ENCODE results near the gene CYFIP1. TPM values are rescaled to one million over a fixed set of nuclear protein-coding genes. Genes with fewer than 3 reads are reported as not detected.

The CYFIP1 gene
- total and polyA plus RNA-seq, 2 donors (not counting 1 experiment from before 2014, with no cell fraction given), result 59.4 to 102 TPM

GRCh38 chr15:22907161-22907950 lies 72.8 kb downstream of the CYFIP1 start:
- Histone ChIP-seq H3K79me2 (ENCODE audit: control insufficient read depth, insufficient read depth, low read length) (no peaks in the 10 kb centered on the region), H2AFZ (ENCODE audit: low read length) (no peak overlapping the region), H3K9ac (ENCODE audit: insufficient read depth, low read length) (no peak overlapping the region), H3K4me1 (ENCODE audit: control insufficient read depth, extremely low read depth, insufficient read depth, low read length) (no peaks in the 10 kb centered on the region), H3K4me2 (ENCODE audit: extremely low read depth, insufficient read depth, low read length) (no peak overlapping the region), H3K27ac (ENCODE audit: insufficient read depth, low read length) (no peak overlapping the region), H3K36me3 (ENCODE audit: control insufficient read depth, insufficient read depth, low read length) (peaks cover 25% of the 10 kb centered on the region), H3K9me3 (ENCODE audit: control insufficient read depth, insufficient read depth, low read depth, low read length) (no peaks in the 10 kb centered on the region), H3K27me3 (ENCODE audit: control insufficient read depth, insufficient read depth, low read length) (no peaks in the 10 kb centered on the region), H4K20me1 (ENCODE audit: control insufficient read depth, extremely low read depth, insufficient read depth, low read length) (no peaks in the 10 kb centered on the region), H3K4me3 (replicated peaks in 1 of 4; ENCODE audit: control extremely low read depth in 1 of 4, insufficient read depth in 1 of 4, low read depth in 3 of 4, low read length in 4 of 4) (no peak overlapping the region)
- TF ChIP-seq, protein P1, sequence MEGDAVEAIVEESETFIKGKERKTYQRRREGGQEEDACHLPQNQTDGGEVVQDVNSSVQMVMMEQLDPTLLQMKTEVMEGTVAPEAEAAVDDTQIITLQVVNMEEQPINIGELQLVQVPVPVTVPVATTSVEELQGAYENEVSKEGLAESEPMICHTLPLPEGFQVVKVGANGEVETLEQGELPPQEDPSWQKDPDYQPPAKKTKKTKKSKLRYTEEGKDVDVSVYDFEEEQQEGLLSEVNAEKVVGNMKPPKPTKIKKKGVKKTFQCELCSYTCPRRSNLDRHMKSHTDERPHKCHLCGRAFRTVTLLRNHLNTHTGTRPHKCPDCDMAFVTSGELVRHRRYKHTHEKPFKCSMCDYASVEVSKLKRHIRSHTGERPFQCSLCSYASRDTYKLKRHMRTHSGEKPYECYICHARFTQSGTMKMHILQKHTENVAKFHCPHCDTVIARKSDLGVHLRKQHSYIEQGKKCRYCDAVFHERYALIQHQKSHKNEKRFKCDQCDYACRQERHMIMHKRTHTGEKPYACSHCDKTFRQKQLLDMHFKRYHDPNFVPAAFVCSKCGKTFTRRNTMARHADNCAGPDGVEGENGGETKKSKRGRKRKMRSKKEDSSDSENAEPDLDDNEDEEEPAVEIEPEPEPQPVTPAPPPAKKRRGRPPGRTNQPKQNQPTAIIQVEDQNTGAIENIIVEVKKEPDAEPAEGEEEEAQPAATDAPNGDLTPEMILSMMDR (conservative IDR thresholded peaks at IDR 0.05 in 1 of 2, IDR thresholded peaks at IDR 0.05 in 1 of 2; ENCODE audit: low read depth in 1 of 2, low read length in 2 of 2), result no peak
- no peak for TF ChIP-seq EZH2 (IDR thresholded peaks at IDR 0.05; ENCODE audit: low read length, missing control alignments)
- no peak for DNase-seq (ENCODE audit: low read depth in 2 of 2)

- Histone ChIP-seq H3K27ac (ENCODE audit: insufficient read depth, low read length) (no peak overlapping the region), H3K79me2 (ENCODE audit: control insufficient read depth, insufficient read depth, low read length) (no peaks in the 10 kb centered on the region), H3K9ac (ENCODE audit: insufficient read depth, low read length) (no peak overlapping the region), H3K4me3 (replicated peaks in 1 of 4; ENCODE audit: control extremely low read depth in 1 of 4, insufficient read depth in 1 of 4, low read depth in 3 of 4, low read length in 4 of 4) (no peak overlapping the region), H2AFZ (ENCODE audit: low read length) (no peak overlapping the region), H3K9me3 (ENCODE audit: control insufficient read depth, insufficient read depth, low read depth, low read length) (no peaks in the 10 kb centered on the region), H3K27me3 (ENCODE audit: control insufficient read depth, insufficient read depth, low read length) (no peaks in the 10 kb centered on the region), H3K36me3 (ENCODE audit: control insufficient read depth, insufficient read depth, low read length) (peaks cover 17% of the 10 kb centered on the region), H3K4me1 (ENCODE audit: control insufficient read depth, extremely low read depth, insufficient read depth, low read length) (no peaks in the 10 kb centered on the region), H3K4me2 (ENCODE audit: extremely low read depth, insufficient read depth, low read length) (no peak overlapping the region), H4K20me1 (ENCODE audit: control insufficient read depth, extremely low read depth, insufficient read depth, low read length) (no peaks in the 10 kb centered on the region)
- no peak for TF ChIP-seq EZH2 (IDR thresholded peaks at IDR 0.05; ENCODE audit: low read length, missing control alignments)
- TF ChIP-seq, protein P1 (conservative IDR thresholded peaks at IDR 0.05 in 1 of 2, IDR thresholded peaks at IDR 0.05 in 1 of 2; ENCODE audit: low read depth in 1 of 2, low read length in 2 of 2), result no peak
- no peak for DNase-seq (ENCODE audit: low read depth in 2 of 2)
These were observed 75.4 kb downstream of the CYFIP1 start for GRCh38 chr15:22904736-22905135.

DNA sequence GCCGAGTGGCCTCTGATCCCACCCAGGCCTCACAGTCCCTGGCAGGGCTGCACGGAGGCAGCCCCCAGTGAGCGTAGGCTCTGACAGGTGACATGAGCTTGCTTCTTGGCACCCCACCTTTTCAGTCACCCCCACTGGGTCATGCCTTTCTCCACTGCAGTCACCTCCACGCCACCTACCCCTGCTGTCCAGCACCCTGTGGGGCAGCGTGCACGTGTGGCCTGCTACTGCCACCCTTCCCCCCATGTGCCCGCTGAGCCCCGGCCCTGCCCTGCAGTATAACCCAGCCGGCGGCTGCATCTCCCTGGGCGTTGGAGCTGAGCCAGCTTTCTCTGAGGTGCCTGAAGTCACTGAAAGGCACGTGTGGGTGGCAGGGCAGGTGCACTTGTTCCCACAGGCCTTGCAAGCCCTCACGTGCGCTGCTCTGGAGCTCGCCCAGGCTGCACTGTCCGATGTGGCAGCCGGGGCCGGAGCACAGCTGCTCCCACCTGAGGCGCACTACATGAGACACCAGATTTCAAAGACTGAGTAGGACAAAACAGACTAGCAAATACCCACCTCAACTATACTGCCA lies 76.1 kb downstream of the CYFIP1 start:
- H4K20me1 ChIP-seq (ENCODE audit: control insufficient read depth, extremely low read depth, insufficient read depth, low read length), result no peaks in the 10 kb centered on the region
- H3K4me2 ChIP-seq (ENCODE audit: extremely low read depth, insufficient read depth, low read length), result no peak overlapping the region
- H3K27ac ChIP-seq (ENCODE audit: insufficient read depth, low read length), result no peak overlapping the region
- no peak overlapping the region for H2AFZ ChIP-seq (ENCODE audit: low read length)
- peaks cover 14% of the 10 kb centered on the region for H3K36me3 ChIP-seq (ENCODE audit: control insufficient read depth, insufficient read depth, low read length)
- H3K79me2 ChIP-seq (ENCODE audit: control insufficient read depth, insufficient read depth, low read length), result no peaks in the 10 kb centered on the region
- no peaks in the 10 kb centered on the region for H3K9me3 ChIP-seq (ENCODE audit: control insufficient read depth, insufficient read depth, low read depth, low read length)
- H3K4me1 ChIP-seq (ENCODE audit: control insufficient read depth, extremely low read depth, insufficient read depth, low read length), result no peaks in the 10 kb centered on the region
- no peak for TF ChIP-seq EZH2 (IDR thresholded peaks at IDR 0.05; ENCODE audit: low read length, missing control alignments)
- TF ChIP-seq, protein P1 (conservative IDR thresholded peaks at IDR 0.05 in 1 of 2, IDR thresholded peaks at IDR 0.05 in 1 of 2; ENCODE audit: low read depth in 1 of 2, low read length in 2 of 2), result no peak
- H3K27me3 ChIP-seq (ENCODE audit: control insufficient read depth, insufficient read depth, low read length), result no peaks in the 10 kb centered on the region
- DNase-seq (ENCODE audit: low read depth in 2 of 2), result no peak
- no peak overlapping the region for H3K9ac ChIP-seq (ENCODE audit: insufficient read depth, low read length)
- no peak overlapping the region for H3K4me3 ChIP-seq (replicated peaks in 1 of 4; ENCODE audit: control extremely low read depth in 1 of 4, insufficient read depth in 1 of 4, low read depth in 3 of 4, low read length in 4 of 4)
